GM21526 (cell line): Measurements from ENCODE around the gene EMID1.
"Not testable (repeated sequence)": the region's sequence is repeated elsewhere in the genome, so short reads cannot be mapped to it uniquely, and the experiment has no call there.

ENCODE experiments used
- ATAC-seq: cut with Tn5 transposase; IDR thresholded peaks from one replicate; pipeline ENCODE4 v1.9.1; 2021; ENCODE audit warnings: moderate library complexity; ENCODE audit not compliant: unreplicated experiment, low FRiP score

The EMID1 gene

GRCh38 chr22:29225422-29226090 lies 19.9 kb downstream of the EMID1 start:
- no peak for ATAC-seq

GRCh38 chr22:29226351-29226981 lies 20.8 kb downstream of the EMID1 start:
- ATAC-seq, result no peak

- no peak for ATAC-seq
These were observed 25.5 kb downstream of the EMID1 start for GRCh38 chr22:29230972-29231875.

GRCh38 chr22:29231971-29232959 lies 26.6 kb downstream of the EMID1 start:
- no peak for ATAC-seq

- no peak for ATAC-seq
These were observed 27.7 kb downstream of the EMID1 start for GRCh38 chr22:29233277-29233877.

- ATAC-seq, result not testable (repeated sequence)
These were observed 34.8 kb downstream of the EMID1 start for GRCh38 chr22:29240481-29240880.

GRCh38 chr22:29243874-29244446 lies 38.3 kb downstream of the EMID1 start:
- ATAC-seq, result no peak

GRCh38 chr22:29244785-29245625 lies 39.3 kb downstream of the EMID1 start:
- ATAC-seq, result no peak

GRCh38 chr22:29245626-29246385 lies 40.1 kb downstream of the EMID1 start:
- ATAC-seq, result no peak

- not testable (repeated sequence) for ATAC-seq
These were observed 42.2 kb downstream of the EMID1 start for GRCh38 chr22:29247891-29248290.

GRCh38 chr22:29251265-29251664 lies 45.6 kb downstream of the EMID1 start:
- no peak for ATAC-seq

- ATAC-seq, result no peak
These were observed 46.5 kb downstream of the EMID1 start for GRCh38 chr22:29251981-29252911.

GRCh38 chr22:29253561-29254285 lies 48.0 kb downstream of the EMID1 start:
- no peak for ATAC-seq

- no peak for ATAC-seq
These were observed 48.6 kb downstream of the EMID1 start for GRCh38 chr22:29254286-29254660.

GRCh38 chr22:29255064-29255621 lies 49.4 kb downstream of the EMID1 start:
- no peak for ATAC-seq
